ENCODE results near the gene HPCA.

The HPCA gene

GRCh38 chr1:32886004-32886827, at the start of gene HPCA:
HPCA (plus strand) TSS chr1:32886491; CDS start chr1:32888899, 2,408 bp downstream.
- DNase-seq (ENCODE audit: low spot score) = no peak

- no peak for DNase-seq (ENCODE audit: low spot score)
Measured at GRCh38 chr1:32848354-32849063, 37.8 kb upstream of the HPCA start.

GRCh38 chr1:32855861-32856617, 30.3 kb upstream of the HPCA start:
- DNase-seq (ENCODE audit: low spot score) = no peak

GRCh38 chr1:32858136-32858535, 28.2 kb upstream of the HPCA start:
- DNase-seq (ENCODE audit: low spot score) = no peak

GRCh38 chr1:32858791-32859190, 27.5 kb upstream of the HPCA start:
- no peak for DNase-seq (ENCODE audit: low spot score)

GRCh38 chr1:32859915-32860314, 26.4 kb upstream of the HPCA start:
- no peak for DNase-seq (ENCODE audit: low spot score)

- no peak for DNase-seq (ENCODE audit: low spot score)
Measured at GRCh38 chr1:32860566-32860965, 25.7 kb upstream of the HPCA start.

GRCh38 chr1:32861904-32862695, 24.2 kb upstream of the HPCA start:
- peak; percentile 37 for DNase-seq (ENCODE audit: low spot score)

GRCh38 chr1:32863218-32863880, 22.9 kb upstream of the HPCA start:
- DNase-seq (ENCODE audit: low spot score) = no peak

- DNase-seq (ENCODE audit: low spot score) = no peak
Measured at GRCh38 chr1:32863881-32864245, 22.4 kb upstream of the HPCA start.

GRCh38 chr1:32864375-32865019, 21.8 kb upstream of the HPCA start:
- DNase-seq (ENCODE audit: low spot score) = no peak

GRCh38 chr1:32865639-32866405, 20.5 kb upstream of the HPCA start:
- DNase-seq (ENCODE audit: low spot score) = no peak

GRCh38 chr1:32867151-32867550, 19.1 kb upstream of the HPCA start:
- no peak for DNase-seq (ENCODE audit: low spot score)

GRCh38 chr1:32867671-32868070, 18.6 kb upstream of the HPCA start:
- DNase-seq (ENCODE audit: low spot score) = no peak

GRCh38 chr1:32868085-32868484, 18.2 kb upstream of the HPCA start:
- no peak for DNase-seq (ENCODE audit: low spot score)

- no peak for DNase-seq (ENCODE audit: low spot score)
Measured at GRCh38 chr1:32868806-32869455, 17.4 kb upstream of the HPCA start.

GRCh38 chr1:32869923-32870614, 16.2 kb upstream of the HPCA start:
- no peak for DNase-seq (ENCODE audit: low spot score)

- no peak for DNase-seq (ENCODE audit: low spot score)
Measured at GRCh38 chr1:32870615-32871363, 15.5 kb upstream of the HPCA start, which contains the start of gene FNDC5. FNDC5 (minus strand) TSS chr1:32870912.
